GM15510 (cell line): ENCODE measurements around the gene FRMD4A.

Experiments used
- POLR2A ChIP-seq: IDR thresholded peaks from 3 replicates; pipeline ENCODE4 v1.6.1; 2011; ENCODE audit warnings: borderline replicate concordance; ENCODE audit not compliant: insufficient read length; ENCODE audit errors: extremely low read depth

The FRMD4A gene

DNA sequence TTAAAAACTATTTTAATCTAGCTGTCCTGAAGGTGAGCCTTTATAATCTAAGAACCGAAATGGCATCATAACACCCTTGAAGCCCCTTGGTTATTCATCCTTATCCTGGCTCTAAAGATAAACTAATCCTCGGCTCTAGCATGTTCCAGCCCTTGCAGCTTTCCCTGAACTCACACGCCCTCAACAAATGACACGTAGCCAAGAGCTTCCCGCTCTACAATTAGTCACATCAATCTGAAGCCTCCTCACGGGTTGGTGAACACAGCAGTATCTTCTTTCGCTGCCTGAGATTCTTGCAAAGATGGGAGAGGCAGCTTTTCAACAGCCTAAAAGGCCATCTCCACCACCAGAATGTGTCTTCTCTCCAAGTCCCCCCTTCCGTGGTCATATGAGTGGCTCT lies 4.1 kb downstream of the FRMD4A start:
- no peak for TF ChIP-seq POLR2A

DNA sequence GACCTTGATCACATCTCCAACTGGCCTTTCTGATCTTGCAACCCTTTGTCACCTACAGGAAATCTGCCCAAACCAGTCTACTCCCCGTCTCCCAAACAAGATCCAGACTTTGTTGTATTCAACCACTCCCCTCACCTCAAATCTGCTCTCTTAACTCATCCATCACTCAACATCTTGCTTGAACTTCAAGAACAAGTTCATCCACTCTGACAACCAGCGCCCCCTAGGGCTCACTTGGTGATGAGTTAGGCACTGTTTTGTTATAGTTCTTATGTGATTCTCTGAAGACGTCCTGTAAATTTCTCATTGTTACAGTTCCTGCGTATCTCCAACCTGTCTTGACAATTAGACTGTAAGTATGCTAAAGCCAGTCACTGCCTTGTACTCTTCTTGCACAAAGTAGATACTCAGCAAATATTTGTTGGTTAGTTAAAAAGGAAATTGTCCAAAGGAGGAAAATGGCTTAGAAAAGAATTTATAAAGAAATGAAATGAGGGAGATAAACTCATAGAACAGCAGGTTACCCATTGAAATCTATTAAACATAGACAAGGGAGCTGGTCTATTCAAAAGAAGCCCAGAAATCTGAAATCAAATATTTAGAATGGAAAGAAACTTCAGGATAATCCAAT lies 5.3 kb downstream of the FRMD4A start:
- no peak for TF ChIP-seq POLR2A

DNA sequence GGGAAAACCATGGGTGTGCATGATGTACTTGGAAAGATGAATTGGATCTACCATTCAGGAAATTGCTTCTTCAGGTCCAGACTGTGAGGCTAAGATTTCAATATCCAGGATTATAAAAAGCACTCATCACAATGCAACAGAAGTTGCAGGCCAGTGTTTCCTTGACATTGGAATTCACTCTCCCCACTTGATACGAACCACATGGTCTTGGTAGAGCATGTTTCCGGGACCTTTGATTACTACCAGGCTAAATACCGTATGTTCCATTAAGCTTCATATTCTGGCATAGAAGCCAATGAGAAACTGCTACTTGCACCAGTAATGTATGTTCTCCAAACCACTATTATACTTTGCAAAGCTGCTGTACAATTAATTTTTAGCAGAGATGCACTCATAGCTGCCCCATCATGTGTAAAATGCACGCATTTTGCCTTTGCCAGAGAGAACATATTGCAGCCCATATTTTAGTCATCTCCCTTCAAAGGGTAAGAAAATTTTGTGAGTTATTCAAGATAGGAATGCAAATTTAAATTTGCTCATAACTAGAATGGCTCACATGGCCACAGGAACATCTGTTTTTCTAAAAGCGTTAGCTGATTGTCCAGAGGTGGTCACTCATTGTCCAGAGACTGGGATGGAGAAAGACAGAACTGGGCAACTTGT lies 8.1 kb downstream of the FRMD4A start:
- no peak for TF ChIP-seq POLR2A

DNA sequence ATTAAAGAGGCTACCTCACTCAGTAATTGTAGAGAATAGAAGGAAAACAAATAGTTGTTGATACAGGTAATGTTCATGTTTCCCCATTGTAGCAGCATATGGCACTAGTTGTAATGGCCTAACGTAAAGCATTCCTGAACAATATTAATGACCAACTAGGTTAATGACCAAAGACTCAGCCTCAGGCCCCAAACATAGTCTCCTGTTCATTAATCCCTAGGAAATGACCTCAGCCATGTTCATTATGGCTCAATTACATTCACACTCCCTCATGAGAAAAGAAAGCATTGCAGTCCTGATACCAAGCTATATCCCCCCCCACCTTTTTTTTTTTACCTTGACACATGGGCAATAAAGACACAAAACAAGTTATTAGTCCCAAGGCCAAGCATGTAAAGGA lies 12.7 kb downstream of the FRMD4A start:
- TF ChIP-seq POLR2A: no peak

DNA sequence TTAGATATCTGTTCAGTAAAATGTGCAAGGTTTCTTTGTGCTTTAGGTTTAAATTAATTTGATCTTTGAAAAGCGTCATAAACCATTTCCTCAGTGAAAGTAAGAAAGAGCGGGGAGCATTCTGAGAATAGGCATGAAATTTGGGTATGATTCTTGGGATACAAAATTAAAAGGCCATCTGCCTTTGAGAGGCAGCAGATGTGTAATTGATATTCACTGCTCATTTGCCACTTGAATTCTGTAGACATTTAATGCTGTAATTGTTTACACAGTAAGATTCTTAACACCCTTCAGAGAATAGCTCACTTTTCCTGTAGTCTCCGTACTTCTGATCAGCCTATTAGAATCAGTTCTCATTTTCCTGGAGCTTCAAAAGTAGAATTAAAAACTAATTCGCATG lies 18.7 kb downstream of the FRMD4A start:
- TF ChIP-seq POLR2A: no peak

DNA sequence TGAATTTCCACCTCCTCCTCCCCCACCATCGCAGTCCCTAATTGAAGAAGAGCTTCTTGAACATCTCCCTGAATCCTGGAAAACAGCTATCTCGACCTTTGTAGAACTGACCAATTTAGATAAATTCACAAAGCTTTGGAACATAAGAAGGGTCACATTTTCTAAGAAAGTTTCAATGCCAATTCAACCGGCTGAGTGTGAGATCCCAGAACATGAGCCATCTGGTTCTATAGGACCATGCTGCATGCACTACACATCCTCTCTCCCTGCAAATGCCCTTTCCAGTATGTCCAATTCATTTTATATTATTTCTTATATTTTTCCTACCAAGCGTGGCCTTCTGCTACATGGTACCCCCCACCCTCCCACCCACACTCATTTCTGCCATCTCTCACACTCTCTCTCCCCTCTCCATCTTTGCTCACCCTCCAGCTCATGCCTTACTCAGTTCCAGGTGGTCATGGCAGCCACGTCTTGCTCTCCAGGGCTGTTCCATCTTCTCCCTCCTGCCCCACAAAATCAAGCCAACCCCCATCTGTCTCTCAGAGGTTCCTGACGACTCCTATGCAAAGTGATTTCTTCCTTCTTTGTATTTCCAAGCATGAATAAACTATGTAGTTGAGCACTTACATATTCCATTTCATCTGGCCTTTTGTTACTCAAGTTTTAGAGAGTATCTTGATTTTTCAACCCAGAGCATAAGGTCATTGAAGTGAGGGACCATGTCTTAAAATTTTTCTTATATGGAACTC lies 19.3 kb downstream of the FRMD4A start:
- no peak for TF ChIP-seq POLR2A

DNA sequence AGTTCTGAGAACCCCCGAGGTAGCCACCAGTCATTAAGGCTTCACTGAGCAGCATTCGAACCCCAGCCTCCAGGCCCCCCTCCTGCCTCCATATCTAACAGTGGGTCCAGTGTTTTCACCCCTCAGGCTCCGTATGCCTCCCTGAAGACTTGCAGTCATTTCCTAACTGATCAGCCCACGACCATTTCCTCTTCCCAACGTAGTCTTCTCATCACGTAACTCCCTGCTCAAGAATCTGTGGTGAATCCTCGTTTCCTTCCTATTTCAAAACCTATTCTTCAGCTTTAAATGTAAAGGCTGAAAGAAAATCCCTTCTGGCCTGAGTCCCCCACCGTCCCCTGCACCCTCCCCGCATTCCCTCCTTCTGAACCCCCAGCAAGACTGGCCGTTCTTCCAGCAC lies 21.1 kb downstream of the FRMD4A start:
- TF ChIP-seq POLR2A: no peak

DNA sequence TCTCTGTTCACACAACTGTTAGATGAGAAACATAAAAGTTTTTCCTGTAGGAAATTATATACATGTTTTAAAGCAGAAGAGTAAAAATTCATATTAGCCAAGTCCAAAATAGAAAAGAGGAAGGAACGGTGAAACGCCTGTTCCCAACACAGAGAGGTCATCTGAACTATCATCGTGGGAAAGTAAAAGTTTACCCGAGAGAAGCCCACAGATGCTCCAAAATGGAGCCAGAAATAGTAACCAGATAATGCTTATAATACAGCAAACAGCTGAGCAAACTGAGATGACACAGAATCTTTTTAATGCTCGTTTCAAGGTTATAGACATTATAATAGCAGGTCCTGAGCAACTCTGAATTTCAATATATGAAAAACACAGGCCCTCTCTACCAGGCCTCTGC lies 24.5 kb downstream of the FRMD4A start:
- TF ChIP-seq POLR2A: no peak

DNA sequence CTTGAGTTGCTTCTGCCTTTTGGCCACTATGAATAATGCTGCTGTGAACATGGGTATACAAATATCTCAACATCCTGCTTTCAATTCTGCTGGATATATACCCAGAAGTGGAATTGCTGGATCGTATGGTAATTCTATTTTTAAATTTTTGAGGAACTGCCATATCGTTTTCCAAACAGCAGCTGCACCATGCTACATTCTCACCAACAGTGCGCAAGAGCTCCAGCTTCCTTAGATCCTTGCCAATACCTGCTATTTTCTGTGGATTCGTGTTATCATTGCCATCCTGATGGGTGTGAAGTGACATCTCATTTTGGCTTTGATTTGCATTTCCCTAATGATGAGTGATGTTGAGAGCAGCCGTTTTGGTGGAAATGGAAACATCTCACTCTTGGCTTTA lies 26.7 kb downstream of the FRMD4A start:
- TF ChIP-seq POLR2A: no peak

DNA sequence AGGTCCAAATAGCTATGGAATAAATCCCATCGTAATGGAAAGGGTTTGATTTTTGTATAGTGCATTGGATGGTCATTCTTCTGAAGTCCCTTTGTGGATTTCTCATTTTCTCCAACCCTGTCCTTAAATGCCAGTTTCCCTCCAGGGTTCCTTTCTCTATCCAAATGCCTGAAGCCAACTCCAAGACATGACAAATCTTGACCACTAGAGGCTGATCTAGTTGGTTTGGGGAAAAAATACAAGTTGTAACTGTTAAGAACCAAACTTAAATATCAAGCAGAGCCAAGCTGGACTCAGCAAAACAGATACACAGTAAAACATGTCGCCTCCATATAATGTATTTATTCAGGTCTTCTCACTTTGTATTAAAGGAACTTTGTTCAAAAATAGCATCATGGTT lies 28.7 kb downstream of the FRMD4A start:
- no peak for TF ChIP-seq POLR2A

DNA sequence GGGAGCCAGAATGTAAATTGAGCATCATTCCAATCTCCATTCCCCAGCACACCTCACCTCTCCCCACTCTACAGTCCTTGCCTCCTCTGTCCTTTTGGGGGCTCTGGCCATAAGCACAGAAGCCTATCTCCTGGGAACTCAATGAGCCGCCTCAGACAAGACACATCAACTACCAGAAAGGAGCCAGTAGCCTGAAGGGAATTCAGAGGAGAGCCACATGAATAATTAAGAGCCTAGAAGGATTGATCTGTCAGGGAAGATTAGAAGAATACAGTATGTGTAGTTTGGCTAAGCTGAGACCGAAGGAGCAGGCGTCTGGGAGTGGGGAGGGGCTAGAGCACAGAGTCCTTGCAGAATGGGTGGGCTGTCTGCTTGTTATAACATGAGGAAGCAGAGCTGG lies 31.2 kb downstream of the FRMD4A start:
- TF ChIP-seq POLR2A: no peak

DNA sequence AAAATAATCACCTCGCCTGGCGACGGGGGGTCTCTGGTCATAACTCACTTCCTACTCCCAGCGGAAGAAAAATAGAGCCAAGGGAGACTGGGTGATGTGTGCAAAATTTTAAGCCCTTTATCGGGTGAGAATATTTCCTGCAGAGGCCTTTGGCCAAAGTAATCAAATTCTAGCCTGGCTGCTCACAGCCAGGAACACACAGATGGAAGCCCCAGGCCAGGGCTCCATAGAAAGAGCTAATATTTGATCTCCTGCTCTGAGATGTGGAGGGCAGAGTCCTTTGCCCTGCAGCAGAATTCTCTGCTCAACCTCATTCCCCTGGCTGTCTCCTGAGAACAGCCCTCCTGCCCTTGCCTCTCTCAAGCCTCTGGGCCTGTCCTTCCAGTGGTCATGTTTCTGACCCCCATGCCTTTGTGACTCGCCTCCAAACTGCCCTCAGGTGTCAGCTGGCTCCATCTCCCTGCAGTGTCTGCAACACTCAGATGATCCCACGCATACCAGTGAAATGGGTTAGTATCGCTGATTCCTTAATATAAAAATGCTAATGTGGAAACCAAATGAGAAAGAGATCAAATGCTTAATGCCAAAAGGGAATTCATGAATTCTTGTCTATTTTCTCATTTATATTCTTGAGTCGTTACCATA lies 34.5 kb downstream of the FRMD4A start:
- TF ChIP-seq POLR2A: no peak

DNA sequence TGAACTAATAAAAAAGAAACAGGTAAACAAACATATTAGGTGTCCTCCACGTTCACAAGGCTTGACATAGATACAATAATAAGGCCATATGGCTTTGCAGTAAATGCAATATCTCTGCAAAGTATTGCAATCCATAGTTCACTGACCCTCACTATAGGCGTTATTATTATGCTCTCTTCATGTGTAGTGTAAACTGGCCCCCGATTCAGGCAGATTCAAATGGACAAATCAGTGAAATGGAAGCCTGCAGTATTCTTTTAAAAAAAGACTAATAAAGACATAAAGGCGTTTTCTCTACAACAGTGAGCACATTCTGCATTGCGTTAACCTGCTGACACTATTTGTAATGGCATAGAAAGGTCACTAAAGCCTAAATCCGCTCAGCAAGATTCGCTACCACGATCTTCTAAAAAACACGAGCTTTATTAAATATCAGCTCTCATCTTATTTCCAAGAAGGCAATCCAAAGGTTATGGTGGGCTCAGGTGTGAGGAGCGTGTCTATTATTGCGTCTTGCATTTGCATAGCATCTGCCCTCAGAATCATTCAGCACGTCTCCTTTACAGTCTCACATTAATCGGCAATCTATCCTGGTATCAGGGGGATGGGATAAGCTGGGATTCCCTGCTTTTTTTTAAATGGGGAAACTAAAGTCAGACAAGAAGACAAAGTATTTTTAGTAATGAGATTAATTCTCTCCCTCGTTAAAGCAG lies 36.2 kb downstream of the FRMD4A start:
- TF ChIP-seq POLR2A: no peak

DNA sequence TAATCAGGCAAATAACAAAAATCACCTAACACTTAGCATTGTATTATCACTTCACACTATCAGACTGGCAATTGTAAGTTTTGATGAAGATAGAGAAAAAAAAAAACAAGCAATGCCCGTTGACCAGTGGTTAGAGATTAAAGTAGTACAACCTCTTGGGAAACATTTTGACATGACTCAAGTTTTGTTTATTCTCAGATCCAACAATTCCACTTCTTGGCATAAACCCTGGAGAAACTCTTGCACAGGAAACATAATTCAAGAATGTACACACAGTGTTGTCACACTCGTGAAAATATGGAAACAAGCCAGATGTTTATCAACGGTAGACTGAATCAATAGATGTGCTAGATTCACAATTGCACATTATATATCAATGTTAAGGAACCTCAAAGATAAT lies 37.2 kb downstream of the FRMD4A start:
- no peak for TF ChIP-seq POLR2A

DNA sequence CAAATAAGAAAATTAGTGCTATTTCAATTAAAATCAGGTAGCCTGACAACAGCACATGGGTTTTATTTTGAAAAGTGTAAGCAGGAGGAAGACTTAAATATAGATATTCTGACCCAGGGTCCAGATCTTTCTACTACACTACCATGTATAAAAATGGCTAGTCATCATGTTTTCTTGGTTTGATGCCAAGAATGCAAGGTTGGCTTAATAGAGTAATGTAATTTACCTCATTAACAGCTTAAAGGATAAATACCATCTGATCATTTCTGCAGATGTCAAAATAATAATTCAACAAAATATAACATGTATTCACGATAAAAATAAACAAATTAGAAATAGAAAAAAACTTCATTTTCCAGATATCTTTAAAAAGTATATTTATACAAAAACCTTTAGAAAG lies 39.4 kb downstream of the FRMD4A start:
- TF ChIP-seq POLR2A: no peak
